Activated CD8-positive, alpha-beta memory T cell treated with anti-CD3 and anti-CD28 coated beads, Interleukin-2, amount 50 U/mL, for 48 hours (primary cell): ENCODE results near the gene SLCO3A1.

ENCODE experiments used
- DNase-seq: peaks from one replicate; pipeline ENCODE4 v3.0.0-alpha.2; 2020

SLCO3A1 gene

DNA sequence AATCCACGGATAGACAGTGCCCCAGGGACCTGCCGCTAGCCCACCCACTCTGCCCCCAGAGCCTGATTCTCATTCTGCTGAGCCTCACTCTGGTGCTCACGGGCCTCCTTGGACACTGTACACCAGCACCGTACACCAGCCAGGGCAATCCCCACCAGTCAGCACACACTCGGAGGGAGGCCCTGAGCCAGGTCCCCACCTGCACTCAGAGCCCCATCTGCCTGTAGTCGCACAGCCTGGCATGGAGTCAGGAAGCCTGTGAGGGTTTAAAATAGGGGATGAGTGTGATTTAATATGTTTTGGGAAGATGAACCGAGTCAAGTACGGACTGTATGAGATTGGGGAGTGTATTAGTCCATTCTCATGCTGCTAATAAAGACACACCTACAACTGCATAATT, 223.0 kb downstream of the SLCO3A1 start:
- DNase-seq: no peak

- DNase-seq: peak; percentile 79
Observed at GRCh38 chr15:92077353-92078085, 224.0 kb downstream of the SLCO3A1 start.

- DNase-seq: no peak
Observed at GRCh38 chr15:92078270-92078669, 224.8 kb downstream of the SLCO3A1 start.

- no peak for DNase-seq
Observed at GRCh38 chr15:92079047-92079446, 225.5 kb downstream of the SLCO3A1 start.

GRCh38 chr15:92079647-92080255, 226.2 kb downstream of the SLCO3A1 start:
- no peak for DNase-seq

- peak; percentile 75 for DNase-seq
Observed at GRCh38 chr15:92082006-92082843, 228.7 kb downstream of the SLCO3A1 start.

GRCh38 chr15:92083190-92083589, 229.7 kb downstream of the SLCO3A1 start:
- DNase-seq: no peak

DNA sequence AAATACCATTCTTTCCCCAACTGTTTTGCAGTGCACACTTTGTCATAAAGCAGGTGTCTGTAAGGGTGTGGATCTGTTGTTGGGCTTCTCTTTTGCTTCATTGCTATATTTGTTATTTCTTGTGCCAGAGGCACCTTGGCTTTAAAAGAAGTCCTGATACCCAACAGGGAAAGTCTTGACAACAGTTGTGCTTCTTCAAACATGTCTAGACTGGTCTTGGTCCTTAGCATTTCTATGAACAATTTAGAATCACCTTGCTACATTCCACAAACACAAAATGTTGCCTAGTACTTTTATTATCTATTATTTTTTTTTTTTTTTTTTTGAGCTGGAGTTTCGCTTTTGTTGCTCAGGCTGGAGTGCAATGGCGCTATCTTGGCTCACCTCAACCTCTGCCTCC, 233.7 kb downstream of the SLCO3A1 start:
- DNase-seq: no peak

GRCh38 chr15:92091155-92091734, 237.7 kb downstream of the SLCO3A1 start:
- no peak for DNase-seq

- DNase-seq: no peak
Observed at GRCh38 chr15:92092289-92093105, 239.0 kb downstream of the SLCO3A1 start.

DNA sequence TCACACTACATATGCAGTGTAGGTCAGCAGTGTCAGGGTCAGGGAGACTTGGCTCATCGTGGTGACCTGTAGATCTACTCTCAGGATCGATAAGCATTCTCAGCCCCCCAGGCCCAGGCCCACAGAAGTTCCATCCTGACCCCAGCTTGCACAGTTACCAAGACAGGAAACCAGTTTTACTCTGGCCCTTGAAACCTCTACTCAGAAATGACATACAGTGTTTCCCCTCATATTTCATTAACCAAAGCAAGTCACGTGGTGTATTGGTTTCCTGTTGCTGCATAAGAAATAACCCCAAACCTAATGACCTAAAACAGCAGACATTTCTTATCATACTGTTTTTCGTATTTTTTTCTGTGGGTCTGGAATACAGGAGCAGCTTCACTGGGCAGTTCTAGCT, 242.2 kb downstream of the SLCO3A1 start:
- no peak for DNase-seq

DNA sequence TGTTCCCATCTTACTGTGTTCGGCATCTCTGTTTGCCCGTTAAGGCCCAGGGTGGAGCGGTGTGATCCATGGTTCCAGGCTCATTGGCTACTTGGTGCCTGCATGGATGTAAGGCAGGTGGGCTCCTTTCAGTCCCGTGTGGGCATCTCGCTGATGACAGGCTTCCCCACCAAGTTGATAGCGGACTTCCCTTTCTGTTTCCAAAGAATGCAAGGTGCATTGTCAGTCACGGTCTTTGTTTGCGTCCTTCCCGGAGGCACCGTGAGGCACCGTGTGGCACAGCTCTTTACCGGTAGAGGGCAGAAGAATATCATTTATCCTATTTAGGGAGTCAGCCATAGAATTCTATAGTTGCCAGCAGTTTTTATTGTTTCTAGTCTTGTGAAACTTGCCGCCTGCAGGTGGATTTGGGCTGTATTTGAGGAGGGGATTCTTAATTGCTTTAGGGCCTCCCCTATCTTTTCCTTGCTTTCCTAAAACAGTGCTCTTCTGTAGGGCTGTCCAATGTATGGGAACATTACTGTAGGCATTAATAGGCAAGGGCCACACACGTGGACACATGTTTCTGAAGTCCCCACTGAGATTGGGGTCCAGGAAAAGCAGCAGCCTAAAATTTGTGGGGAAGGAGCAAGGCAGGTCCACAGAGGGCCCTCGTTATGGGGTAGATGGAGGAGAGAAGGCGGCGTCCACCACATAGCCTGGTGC, 244.1 kb downstream of the SLCO3A1 start:
- no peak for DNase-seq

DNA sequence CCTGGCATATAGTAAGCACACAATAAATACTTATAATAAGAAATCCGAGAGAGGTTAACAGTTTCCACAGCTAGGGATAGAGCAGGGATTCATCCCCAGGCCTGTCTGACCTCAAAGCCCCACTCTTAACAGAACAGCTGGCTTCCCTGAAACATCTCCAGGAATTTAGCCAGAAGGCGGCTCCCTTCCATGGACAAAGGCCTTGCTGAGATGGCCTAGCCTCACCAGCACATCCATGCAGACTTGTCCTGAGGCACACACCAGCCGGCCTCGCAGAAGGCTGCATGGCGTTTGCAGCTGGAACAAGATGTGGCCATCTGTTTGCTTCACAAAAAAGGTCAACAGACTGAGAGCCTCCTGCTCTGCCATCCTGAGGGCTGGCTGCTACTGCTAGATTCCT, 245.4 kb downstream of the SLCO3A1 start:
- no peak for DNase-seq

- no peak for DNase-seq
Observed at GRCh38 chr15:92100301-92100700, 246.8 kb downstream of the SLCO3A1 start.

DNA sequence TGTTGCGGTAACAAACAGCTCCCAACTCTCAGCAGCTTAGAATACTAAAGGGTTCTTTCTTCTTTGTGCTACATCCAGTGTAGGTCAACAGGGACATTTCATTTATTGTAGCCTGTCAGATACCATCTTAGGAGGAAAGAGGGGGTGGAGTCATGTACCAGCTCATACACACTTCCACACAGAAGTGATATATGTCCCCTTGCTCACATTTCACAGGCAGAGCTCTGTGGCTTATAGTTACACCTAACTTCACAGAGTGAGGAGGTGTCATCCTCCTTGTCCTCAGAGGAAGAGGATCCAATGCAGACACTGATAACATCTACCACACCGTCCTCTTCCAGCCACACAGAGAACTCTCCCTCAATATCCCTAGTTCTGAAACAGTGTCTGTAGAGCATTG, 247.2 kb downstream of the SLCO3A1 start:
- no peak for DNase-seq

- DNase-seq: no peak
Observed at GRCh38 chr15:92101708-92102394, 248.3 kb downstream of the SLCO3A1 start.

- no peak for DNase-seq
Observed at GRCh38 chr15:92102395-92102755, 248.9 kb downstream of the SLCO3A1 start.

DNA sequence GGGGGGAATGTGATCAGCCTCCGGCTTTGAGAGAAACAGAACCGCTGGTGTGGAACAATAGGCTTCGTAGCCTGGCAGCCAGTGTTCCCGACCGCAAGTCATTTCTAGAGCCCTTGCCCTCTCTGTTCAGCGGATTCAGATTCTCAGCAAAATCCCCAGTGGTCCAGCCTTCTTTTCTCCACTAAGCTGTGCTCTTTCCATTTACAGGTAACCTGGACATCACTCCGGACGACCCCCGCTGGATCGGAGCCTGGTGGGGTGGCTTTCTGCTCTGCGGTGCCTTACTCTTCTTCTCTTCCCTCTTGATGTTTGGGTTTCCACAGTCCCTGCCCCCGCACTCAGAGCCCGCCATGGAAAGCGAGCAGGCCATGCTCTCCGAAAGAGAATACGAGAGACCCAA, 250.6 kb downstream of the SLCO3A1 start:
- no peak for DNase-seq

- DNase-seq: no peak
Observed at GRCh38 chr15:92105611-92106010, 252.1 kb downstream of the SLCO3A1 start.

DNA sequence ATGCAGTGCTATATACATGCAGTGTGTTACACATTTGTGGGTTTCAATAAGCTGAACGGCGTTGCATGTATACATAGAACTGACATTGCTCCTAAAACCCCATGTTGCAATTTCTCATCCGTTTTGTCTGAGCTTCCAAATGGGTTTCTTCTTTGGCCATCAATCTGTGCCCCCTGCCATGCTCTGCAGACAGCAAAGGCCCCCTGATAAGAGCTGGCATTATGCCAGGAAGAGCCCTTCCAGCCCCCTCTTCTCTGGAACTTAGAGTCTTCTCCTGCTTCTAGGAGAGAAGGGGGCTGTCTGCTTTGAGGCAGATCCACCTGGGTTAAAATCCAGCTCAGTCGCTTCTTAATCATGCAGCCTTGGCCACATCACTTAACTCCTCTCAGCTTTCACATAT, 254.0 kb downstream of the SLCO3A1 start:
- no peak for DNase-seq

DNA sequence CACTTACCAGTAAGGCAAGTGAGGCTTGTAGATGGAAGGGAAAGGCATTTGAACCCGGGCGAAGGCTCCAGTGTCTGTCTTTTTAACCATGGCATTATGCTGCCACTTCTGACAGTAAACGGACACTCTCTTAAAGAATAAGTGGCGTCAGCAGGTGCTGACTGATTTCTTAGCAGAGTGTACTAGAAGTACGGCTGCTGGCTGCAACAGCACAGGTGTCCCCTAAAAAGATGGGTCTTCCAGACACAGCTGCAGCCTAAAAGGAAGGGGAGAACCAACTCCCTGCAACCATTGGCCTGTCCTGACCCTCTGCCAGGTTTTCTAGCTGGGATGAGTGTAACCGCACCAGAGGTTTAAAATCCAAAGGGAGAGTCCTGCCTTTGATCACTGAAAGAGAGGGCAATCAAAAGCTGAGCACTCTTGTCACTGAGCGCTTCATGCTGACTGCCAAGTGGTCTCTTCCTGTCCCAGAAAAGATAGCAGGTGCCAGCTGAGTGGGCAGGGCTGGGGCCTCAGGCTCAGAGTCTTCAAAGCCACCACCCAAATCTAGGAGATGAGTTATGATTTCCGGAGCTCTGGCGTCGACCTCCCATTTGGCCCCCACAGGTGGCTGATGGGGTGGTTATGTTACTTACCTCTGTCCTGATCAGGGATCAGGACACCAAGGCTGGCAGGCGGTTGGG, 255.8 kb downstream of the SLCO3A1 start:
- DNase-seq: no peak
